Ectodermal cell (in vitro differentiated cells): ENCODE data around the gene HIPK2.

Source experiments
- H3K27ac ChIP-seq: 2 replicates; pipeline ENCODE4 v1.7.0; 2013; ENCODE audit warnings: mild to moderate bottlenecking, low read depth, low read length; ENCODE audit not compliant: insufficient read depth, poor library complexity, severe bottlenecking
- H3K27me3 ChIP-seq: 2 replicates; pipeline ENCODE4 v1.7.0; 2013; ENCODE audit warnings: mild to moderate bottlenecking, low read length; ENCODE audit not compliant: insufficient read depth, control insufficient read depth, poor library complexity, severe bottlenecking
- H3K36me3 ChIP-seq: one replicate; pipeline ENCODE4 v1.7.0; 2013; ENCODE audit warnings: low read length; ENCODE audit not compliant: control insufficient read depth, insufficient read depth
- H3K4me1 ChIP-seq: one replicate; pipeline ENCODE4 v1.7.0; 2013; ENCODE audit warnings: low read length; ENCODE audit not compliant: control insufficient read depth, insufficient read depth
- H3K4me3 ChIP-seq: 2 replicates; pipeline ENCODE4 v1.7.0; 2013; ENCODE audit warnings: low read depth, low read length, control low read depth; ENCODE audit not compliant: insufficient read depth
- H3K9me3 ChIP-seq: 2 replicates; pipeline ENCODE4 v1.7.0; 2013; ENCODE audit warnings: mild to moderate bottlenecking, low read length, moderate library complexity; ENCODE audit not compliant: control insufficient read depth
- WGBS, 2 experiments: methylation state at CpG; one replicate each; pipeline ENCODE4 v1.1.7; 2013; ENCODE audit warnings: missing lambda C conversion rate in 2 of 2; 5-methylcytosine and 5-hydroxymethylcytosine counted together

The HIPK2 gene

GRCh38 chr7:139718141-139718540 lies 59.7 kb downstream of the HIPK2 start:
- Histone ChIP-seq H3K36me3 (peaks cover 19% of the 10 kb centered on the region), H3K27ac (no peak overlapping the region), H3K9me3 (no peaks in the 10 kb centered on the region), H3K27me3 (no peaks in the 10 kb centered on the region), H3K4me3 (no peak overlapping the region), H3K4me1 (peaks cover 21% of the 10 kb centered on the region)

DNA sequence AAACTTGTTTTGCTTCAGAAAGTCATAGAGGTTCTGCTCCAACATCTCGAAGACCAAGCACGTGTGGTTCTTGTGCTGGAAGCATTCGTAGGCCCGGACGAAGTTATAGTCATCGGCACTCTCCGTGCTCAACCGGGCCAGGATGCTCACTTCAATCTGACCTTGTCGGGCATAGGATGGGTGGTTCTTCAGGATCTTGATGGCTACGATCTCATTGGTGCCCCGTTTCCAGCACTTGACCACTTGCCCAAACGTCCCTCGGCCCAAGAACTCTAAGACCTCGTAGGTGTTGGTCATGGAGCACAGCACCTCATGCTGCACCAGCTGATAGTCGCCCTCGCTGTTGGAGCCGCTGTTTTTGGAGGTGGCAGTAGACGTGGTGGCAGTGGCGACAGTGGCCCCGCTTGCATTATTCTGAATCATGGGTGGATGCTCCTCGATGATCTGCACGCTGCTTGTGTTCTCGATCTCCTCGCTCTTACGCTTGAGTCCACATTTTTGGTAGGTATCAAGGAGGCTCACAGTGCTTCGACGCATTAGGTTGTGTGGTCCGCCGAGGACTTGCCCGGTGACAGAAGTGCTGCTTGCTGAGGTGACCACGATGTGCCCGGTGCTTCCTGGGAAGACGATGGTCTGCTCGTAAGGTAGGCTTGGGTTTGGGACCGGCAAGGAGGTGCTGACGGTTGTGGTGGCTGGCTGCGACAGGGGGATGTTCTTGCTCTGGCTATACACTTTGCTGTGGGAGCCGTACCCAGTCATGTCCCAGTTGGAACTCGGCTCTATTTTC lies 61.4 kb downstream of the HIPK2 start:
- H3K36me3 ChIP-seq = peaks cover 19% of the 10 kb centered on the region
- no peaks in the 10 kb centered on the region for H3K27me3 ChIP-seq
- no peaks in the 10 kb centered on the region for H3K9me3 ChIP-seq
- 96 to 97% methylated on average over 39 of the region's 39 CpGs for WGBS, 2 experiments
- no peak overlapping the region for H3K27ac ChIP-seq
- peaks cover 34% of the 10 kb centered on the region for H3K4me1 ChIP-seq
- H3K4me3 ChIP-seq = no peak overlapping the region

GRCh38 chr7:139715194-139715815 lies 62.5 kb downstream of the HIPK2 start:
- 94 to 95% methylated on average over 13 of the region's 13 CpGs for WGBS, 2 experiments
- Histone ChIP-seq H3K4me3 (no peak overlapping the region), H3K9me3 (no peaks in the 10 kb centered on the region), H3K36me3 (peaks cover 19% of the 10 kb centered on the region), H3K27ac (no peak overlapping the region), H3K27me3 (no peaks in the 10 kb centered on the region), H3K4me1 (peaks cover 33% of the 10 kb centered on the region)

- Histone ChIP-seq H3K4me1 (peaks cover 33% of the 10 kb centered on the region), H3K27ac (no peak overlapping the region), H3K9me3 (no peaks in the 10 kb centered on the region), H3K27me3 (no peaks in the 10 kb centered on the region), H3K4me3 (no peak overlapping the region), H3K36me3 (peaks cover 19% of the 10 kb centered on the region)
- whole genome bisulfite sequencing, 2 experiments = 74% methylated on average over 23 of the region's 23 CpGs
These were observed 63.5 kb downstream of the HIPK2 start for GRCh38 chr7:139714163-139714901.

GRCh38 chr7:139713526-139714162 lies 64.2 kb downstream of the HIPK2 start:
- Histone ChIP-seq H3K9me3 (no peaks in the 10 kb centered on the region), H3K27ac (no peak overlapping the region), H3K27me3 (no peaks in the 10 kb centered on the region), H3K4me1 (peaks cover 33% of the 10 kb centered on the region), H3K36me3 (peaks cover 19% of the 10 kb centered on the region), H3K4me3 (no peak overlapping the region)
- 78 to 83% methylated on average over 15 of the region's 15 CpGs for WGBS, 2 experiments

DNA sequence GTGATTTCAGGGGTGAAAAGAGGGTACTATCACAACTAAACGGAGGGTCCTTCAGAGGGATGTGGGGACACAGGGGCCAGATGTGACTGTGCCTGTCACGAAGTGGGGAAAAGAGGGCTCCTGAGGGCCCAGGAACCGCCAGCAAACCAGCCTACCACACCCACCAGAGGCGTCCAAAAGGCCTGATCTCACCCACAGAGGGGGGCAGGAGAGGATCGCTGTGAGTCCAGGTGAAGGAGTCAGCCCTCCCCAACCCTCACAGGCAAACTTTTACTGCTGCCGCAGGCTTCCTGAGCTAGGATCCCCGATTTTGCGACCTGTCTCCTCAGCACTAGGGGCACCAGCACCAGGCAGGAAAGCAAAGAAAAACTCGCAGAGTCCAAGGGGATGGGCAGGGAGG lies 64.7 kb downstream of the HIPK2 start:
- Histone ChIP-seq H3K4me1 (peaks cover 33% of the 10 kb centered on the region), H3K27ac (no peak overlapping the region), H3K27me3 (no peaks in the 10 kb centered on the region), H3K9me3 (no peaks in the 10 kb centered on the region), H3K4me3 (no peak overlapping the region), H3K36me3 (peaks cover 19% of the 10 kb centered on the region)
- 78 to 79% methylated on average over 9 of the region's 9 CpGs for WGBS, 2 experiments

DNA sequence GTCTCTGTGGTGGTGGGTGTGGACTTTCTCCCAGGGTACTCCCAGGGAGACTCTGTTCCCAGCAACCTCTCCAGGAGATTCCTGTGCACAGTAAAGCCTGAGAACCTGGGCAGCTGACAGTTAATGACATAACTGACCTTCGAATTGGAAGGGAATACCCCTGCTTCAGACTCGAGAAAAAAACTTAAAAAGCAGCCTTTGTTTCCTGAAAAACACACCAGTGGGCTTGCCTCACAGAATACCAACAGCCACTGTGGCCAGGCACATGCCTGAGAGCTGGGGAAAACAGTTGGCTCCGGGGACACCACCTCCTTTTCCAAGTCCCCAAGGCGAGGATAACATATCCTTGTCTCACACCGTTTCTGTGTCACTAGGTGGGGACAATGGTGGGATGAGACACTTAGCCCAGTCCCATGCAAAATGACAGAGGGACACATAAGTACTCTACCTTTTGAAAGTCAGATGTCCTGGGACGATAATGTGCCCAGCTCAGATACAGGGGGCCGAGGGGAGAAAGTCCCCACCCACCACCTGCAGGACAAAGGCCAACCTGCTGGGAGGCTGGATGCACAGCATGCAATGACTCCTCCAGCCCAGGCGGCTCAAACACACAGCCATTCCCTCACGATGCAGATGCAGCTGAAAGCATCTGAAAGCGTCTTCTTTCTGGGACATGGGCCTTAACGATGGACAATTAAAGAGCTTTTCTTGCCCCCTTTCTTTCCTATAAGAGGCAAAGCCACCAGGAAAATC lies 65.6 kb downstream of the HIPK2 start:
- 20 to 21% methylated on average over 11 of the region's 11 CpGs for WGBS, 2 experiments
- no peak overlapping the region for H3K4me3 ChIP-seq
- no peaks in the 10 kb centered on the region for H3K27me3 ChIP-seq
- no peaks in the 10 kb centered on the region for H3K9me3 ChIP-seq
- H3K27ac ChIP-seq = peak overlapping the region; percentile 1
- H3K4me1 ChIP-seq = peaks cover 34% of the 10 kb centered on the region
- H3K36me3 ChIP-seq = peaks cover 19% of the 10 kb centered on the region

- 92 to 96% methylated on average over 3 of the region's 3 CpGs for WGBS, 2 experiments
These were observed 67.8 kb downstream of the HIPK2 start for GRCh38 chr7:139710036-139710435.

GRCh38 chr7:139709485-139709884 lies 68.3 kb downstream of the HIPK2 start:
- Histone ChIP-seq H3K9me3 (no peaks in the 10 kb centered on the region), H3K36me3 (no peaks in the 10 kb centered on the region), H3K27me3 (no peaks in the 10 kb centered on the region), H3K27ac (no peak overlapping the region), H3K4me3 (no peak overlapping the region), H3K4me1 (peaks cover 41% of the 10 kb centered on the region)
- WGBS, 2 experiments = 88 to 91% methylated on average over 2 of the region's 2 CpGs

More at GRCh38 chr7:139710036-139710435, 67.8 kb downstream of the HIPK2 start:
- Histone ChIP-seq H3K4me1 (peaks cover 46% of the 10 kb centered on the region), H3K36me3 (no peaks in the 10 kb centered on the region), H3K27me3 (no peaks in the 10 kb centered on the region), H3K27ac (no peak overlapping the region), H3K9me3 (no peaks in the 10 kb centered on the region), H3K4me3 (no peak overlapping the region)
